G401 (cell line): ENCODE measurements around the gene ZBTB7C. TPM values are rescaled to one million over a fixed set of nuclear protein-coding genes. Genes with fewer than 3 reads are reported as not detected.

Source experiments
- DNase-seq: peaks from one replicate; pipeline ENCODE4 v3.0.0-alpha.2; 2015; ENCODE audit warnings: low spot score
- in situ Hi-C: cut with HindIII; loops from 2 replicates; pipeline ENCODE4 v1.10.0; 2016; ENCODE audit warnings: low sequenced_read_pairs, mixed read lengths
- total RNA-seq: library from RNA; depleted of rRNA; stranded (reverse); fragments of >200 nt; shearing (Covaris generic); gene quantifications from 2 replicates; pipeline ENCODE4 v1.2.3, GENCODE V29; 2014

Gene ZBTB7C
- total RNA-seq, 1 experiment from 2014 or later = not detected

DNA sequence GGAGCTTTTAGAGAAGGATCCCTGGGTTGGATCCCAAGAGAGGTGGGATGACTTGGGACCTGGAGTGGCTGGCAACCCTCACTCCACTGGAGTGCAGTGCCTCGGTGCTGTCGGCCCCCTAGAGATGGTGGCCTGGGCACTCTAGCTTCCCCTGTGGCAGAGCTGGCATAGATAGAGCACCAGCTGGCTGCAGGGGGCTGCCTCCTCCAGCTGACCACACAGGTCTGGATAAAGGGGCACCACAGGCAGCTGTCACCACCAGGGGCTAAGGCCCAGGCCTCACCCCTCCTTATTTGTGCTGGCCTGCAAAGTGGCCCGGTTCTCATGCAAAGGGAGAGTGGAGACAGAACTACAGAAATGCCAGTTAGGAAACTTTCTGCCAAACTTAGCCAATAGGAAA is 74.3 kb downstream of the ZBTB7C start:
- no peak for DNase-seq
- in situ Hi-C loops = no loop called here

DNA sequence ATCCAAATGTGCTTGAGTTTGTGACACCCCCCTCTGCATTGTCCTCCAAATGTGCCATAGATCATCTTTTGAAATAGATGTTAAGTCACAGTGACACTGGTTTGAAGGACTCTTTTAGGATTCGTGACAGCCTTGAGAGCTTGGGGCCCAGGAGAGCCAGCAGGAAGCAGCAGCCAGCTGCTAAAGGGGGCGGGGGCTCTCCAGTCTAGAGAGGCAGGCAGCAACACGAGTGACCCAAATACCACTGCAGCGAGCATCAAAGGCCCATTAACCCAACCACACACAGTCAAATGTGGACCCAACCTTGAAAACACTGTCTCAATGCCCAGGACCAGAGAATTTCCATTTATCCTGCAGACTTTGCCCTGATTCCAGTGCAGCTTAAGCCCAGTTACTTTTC is 75.6 kb downstream of the ZBTB7C start:
- in situ Hi-C loops = no loop called here
- no peak for DNase-seq

DNA sequence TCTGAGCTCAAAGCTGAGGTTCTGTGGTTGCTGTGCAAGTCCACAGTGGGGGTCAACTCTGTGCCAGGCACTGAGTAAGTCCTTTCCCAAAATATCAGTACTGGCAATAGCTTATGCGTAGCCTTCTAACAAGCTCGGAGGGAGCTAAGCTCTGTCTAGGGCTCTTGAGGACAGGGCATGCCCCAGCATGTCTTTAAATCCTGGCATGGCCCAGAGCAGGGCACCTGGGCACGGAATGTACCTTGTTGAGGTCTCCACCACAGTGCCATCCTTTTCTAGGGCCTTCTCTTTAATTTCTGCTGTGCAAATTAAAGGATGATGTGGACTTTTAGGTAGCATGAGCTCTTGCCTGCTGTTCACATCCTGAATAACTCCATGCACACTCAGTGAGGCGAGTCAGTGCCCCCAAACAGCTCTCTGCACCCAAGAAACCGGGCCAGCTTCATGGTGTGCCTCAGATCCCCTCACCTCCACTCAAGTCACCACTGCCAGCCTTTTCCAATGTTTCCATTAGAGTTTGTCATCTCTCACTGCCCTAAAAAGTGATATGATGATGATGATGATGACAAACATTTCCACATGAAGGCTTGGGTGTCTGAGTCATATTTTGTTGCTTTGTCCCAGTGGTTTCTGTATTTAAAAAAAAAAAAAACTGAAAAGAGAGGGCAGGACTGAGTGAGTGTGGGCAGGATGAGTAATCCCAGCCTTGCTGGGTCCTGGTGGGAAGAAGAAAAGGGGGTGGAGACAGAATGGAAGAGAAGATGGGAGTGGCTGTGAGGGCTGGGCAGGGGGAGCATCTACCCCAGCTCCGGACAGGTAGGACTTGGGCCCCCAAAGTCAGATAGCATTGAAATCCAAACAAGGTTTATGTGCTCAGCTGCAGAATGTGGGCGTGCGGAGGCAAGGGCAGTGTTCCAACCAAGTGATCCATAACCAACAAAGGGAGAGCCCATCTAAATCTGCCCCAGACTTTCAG is 78.9 kb downstream of the ZBTB7C start:
- in situ Hi-C loops = no loop called here
- no peak for DNase-seq

DNA sequence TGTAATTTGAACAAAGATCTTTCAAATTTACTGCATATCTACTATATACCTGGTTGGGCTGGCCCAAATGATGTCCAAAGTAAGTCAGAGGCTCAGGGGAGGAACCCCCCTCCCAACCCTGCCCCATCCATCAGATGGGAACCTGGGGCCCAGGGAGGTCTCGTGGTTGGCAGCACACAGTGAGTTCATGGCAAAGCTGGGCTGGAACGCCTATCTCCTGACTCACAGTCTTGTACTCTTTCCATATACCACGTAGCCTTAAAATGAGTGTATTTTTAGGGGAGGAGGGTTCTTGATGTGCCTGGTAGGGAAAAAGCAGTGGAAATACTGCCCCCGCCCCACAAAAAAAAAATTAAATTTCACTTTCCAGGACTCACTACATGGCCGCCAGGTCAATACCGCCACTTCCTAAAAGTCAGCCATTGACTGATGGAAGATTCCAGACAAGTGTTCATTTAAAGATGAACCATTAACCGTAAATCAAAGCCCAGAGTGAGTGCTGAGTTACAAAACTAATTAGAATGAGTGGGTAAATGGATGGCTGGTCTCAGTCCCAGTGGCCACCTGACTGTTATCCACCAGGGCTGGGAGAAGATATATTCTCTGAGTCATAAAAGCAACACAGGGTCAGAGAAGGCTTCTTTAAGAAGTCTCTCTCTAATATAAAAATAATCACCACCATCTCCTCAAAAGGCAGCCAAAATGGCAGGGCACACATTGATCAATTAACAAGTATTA is 80.5 kb downstream of the ZBTB7C start:
- no peak for DNase-seq
- in situ Hi-C loops = no loop called here

DNA sequence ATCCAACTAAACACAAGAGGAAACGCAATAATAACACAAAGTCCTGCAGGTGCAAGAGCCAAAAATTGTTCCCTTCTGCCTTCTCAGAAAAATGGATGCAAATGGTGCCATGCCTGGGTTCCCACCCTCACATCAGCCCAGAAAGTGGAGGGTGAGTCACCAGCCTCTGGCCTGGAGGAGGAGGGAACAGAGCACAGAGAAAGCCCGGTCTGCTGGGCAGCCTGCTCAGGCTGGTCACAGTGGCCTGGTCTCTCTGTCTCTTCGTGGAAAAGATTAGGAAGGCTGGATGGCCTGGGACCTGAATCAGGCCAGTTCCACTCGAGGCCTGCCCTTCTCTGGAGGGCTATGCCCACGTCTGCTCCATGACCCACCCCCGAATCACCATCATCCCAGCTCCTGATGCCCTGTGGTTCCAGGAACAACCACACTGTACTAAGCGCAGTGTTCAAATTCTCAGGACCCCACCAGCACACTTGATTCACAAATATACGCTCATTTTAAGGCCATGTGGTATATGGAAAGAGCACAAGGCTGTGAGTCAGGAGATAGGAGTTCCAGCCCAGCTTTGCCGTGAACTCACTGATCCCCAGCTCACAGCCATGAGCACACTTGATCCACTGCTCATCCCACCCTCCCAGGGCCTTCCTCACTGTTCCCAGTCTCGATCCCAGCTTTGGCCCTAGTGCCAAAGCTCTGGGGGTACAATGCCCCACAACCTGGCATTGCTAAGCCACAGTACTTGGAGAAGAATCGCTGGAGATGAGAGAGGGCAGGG is 82.1 kb downstream of the ZBTB7C start:
- in situ Hi-C loops = no loop called here
- DNase-seq = no peak

DNA sequence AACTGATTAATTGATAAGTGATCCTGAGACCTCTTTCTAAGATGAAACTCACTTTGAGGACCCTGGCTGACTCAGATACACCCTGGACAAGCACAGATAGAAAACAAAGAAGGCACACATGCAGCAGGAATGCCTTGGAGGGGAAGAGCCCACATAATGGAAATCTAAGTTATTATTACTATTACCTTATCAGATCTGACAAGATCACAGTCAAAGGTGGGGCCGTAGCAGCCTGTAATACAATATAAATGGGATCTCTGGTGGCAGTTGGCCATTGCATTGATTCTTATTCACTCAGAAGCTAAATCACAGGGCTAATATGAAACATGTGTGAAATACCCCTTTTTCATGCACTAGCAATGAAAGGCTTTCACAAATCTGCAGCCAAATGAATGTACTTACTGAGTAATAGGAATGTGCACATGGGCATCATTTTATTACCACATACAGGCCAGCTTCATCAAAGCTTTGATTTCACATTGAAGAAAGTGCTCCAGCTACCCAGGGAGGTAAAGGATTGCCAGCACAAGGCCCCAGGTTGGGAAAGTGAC is 84.0 kb downstream of the ZBTB7C start:
- in situ Hi-C loops = no loop called here

DNA sequence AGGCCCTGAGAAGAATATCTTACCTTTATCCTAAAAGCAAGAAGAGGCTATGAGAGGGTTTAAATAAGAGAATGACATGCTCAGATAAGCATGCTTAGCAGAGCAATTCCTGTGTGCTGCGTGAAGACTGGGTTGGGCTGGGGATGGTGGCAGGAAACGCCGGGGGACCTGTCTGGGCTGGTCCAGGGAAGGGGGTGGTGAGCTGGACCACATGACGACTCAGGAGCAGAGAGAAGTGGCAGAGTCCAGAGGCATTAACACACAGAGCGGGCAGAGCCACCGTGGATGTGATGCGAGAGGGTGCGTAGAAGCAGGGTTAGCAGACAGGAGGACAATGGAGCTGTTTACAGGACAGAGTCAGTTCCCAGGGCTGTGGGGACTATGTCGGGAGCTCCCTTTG is 84.5 kb downstream of the ZBTB7C start:
- no peak for DNase-seq
- in situ Hi-C loops = no loop called here

More for the DNA sequence above, 84.0 kb downstream of the ZBTB7C start:
- no peak for DNase-seq

DNA sequence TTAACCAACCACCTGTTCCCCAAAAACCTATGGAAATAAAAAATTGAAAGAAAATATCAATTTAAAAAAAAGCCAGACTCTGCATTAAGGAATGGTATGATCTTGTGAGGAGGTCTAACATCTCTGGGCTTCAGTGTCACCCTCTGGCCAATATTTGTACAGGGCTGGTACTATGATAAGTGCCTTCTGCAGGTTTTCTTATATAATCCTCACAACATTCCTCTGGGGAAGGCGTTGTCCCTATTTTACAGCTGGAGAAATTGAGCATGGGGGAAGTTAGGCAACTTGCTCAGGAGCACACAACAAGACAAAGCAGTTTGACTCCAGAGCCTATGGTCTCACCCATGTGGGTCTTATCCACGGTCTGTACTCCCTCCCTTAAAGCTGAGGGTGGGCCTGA is 86.0 kb downstream of the ZBTB7C start:
- in situ Hi-C loops = no loop called here
- DNase-seq = no peak

DNA sequence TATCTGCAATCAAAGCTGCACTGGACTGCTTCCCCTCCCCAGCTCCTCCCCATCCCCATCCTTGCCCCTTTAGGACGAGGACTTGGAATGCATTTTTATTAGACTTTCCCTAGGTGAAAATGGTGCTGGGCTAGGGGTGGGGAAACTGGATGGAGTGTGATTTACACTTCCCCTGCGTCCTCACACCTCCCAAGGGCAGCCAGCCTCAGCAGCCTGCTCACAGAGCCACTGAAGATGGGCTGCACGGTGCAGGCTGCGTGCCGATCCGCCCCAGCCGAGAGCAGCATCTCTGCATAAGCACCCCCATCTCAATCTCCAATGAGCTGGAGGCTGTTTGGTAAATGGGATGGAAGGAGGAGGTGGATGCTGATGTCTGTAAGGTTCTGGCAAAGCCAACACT is 87.6 kb downstream of the ZBTB7C start:
- DNase-seq = no peak
- in situ Hi-C loops = no loop called here

DNA sequence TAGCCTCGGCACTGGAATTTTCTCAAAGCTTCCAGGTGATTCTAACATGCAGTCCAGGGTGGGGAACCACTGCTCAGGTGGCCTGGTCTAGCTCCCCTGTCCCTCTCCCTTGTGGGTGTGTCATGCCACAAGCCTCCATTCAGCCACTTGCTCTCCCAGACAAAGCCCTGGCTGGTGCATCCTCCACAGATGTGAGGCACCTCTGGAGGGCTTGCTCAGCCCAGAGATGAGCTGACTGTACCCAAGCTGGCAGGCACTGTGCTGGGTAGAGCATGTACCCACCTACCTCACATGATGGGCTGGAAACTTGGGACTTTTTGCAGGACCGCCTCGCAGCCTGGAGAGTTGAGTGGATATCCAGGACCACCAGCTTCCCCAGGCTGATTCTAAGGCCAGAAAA is 88.1 kb downstream of the ZBTB7C start:
- no peak for DNase-seq
- in situ Hi-C loops = no loop called here

DNA sequence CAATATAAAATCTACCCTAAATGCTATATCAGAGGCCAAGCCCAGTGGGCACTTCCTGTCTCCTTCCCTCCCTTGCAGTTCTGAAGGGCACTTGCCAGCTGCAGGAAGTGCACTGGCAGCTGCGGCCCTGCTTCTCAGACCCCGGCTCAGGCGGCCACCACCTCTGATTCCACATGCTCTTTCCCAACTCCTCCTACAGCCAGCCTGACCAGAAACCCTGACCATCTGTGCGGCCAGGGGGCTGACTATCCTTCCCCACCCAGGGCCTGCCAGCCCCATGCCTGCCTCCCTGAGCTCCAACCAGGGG is 88.6 kb downstream of the ZBTB7C start:
- no peak for DNase-seq
- in situ Hi-C loops = no loop called here

DNA sequence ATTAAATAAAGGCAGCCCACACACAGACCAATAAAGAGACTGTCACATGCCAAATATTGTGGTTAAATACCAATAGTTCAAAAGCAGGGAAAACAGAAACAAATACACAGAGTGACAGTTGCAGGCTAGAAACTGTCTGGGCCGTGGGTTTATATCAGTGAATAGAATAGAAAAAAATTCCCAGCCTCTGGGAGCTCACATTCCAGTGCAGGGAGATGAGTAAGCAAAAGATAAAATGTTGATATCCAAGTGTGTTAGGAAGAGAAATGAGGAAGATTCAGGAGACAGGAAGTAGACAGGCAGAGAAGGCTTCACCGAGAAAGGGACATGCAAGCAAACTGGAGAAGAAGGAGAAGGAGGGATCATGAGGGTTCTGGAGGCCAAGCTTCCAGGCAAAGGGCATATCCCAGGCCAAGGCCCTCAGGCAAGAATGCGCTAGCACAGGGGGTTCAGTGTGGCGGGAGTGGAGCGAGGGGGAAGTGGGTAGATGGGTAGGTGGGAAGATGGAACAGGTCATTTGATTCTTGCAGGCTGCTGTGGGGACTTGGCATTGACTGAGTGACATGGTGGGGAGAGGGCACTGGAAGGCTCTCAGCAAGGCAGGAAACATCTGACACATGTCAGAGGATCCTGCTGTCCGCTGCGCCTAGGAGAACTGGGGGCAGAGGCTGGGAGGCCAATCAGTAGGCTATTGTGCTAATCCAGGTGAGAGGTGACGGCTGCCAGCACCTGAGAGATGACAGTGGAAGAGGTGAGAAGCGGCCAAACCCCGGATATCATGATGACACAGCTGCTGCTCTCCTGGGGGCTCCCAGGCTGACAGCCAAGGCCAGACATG is 89.2 kb downstream of the ZBTB7C start:
- in situ Hi-C loops = no loop called here
- DNase-seq = no peak

DNA sequence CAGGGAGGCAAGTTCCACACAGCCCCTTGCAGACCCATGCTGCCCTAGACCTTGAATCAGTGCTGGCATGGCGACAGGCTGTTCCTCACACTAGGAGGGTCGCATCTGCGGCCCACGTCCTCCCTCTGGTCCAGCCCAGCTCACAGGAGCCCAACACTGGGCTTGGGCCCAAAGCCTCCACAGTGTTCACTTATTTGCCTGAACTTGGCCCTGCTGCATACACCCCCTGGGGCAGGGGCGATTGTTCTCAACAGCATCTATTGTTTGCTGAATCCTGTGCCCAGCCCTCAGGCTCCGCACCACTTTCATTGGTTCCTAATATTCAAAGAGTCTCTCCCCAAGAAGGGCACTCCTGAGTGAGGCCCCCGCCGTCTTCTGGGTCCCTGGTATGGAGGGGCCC is 90.7 kb downstream of the ZBTB7C start:
- in situ Hi-C loops = no loop called here
- no peak for DNase-seq

DNA sequence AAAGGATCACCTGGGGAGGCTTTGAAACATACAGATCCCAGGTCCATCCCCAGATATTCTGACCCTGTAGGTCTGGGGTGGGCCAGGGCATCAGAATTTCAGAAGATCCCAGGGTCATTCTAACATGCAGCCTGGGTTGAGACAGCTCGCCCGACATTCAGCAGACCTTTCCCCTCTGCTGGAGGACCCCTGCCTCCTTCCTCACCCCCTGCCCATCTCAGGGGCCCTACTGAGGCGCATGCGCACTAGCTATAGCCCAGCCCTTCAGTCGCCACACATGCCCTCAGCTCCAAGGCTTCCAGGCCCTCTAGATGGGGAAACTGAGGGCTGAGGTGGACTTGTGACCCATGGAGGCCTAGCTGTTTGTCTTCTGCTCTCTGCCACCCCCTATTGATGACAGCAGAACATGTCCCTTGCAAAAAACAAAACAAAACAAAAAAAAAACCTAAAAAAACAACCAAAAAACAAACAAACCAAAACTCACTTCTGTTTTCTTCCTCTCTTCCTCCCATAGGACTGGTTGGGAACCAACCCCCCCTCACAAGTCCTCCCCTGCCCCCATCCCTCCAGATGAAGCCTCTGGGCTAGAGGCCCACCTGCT is 91.3 kb downstream of the ZBTB7C start:
- DNase-seq = no peak
- in situ Hi-C loops = no loop called here

DNA sequence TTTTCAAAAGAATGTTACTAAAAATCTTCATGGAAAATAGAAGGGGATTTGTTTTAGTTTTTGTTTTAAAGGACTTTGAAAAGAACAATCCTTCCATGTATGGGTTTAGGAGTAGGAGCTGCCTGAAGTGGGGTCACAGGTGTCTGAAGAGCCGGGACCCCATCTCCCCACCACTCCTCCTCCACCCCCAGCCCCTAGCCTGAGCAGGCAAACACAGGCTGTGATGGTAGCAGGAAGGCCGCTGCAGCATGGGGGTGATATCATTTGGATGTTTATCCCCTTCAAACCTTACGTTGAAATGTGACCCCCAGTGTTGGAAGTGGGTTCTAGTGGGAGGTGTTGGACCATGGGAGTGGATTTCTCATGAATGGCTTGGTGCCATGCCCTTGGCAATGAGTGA is 93.0 kb downstream of the ZBTB7C start:
- in situ Hi-C loops = no loop called here

DNA sequence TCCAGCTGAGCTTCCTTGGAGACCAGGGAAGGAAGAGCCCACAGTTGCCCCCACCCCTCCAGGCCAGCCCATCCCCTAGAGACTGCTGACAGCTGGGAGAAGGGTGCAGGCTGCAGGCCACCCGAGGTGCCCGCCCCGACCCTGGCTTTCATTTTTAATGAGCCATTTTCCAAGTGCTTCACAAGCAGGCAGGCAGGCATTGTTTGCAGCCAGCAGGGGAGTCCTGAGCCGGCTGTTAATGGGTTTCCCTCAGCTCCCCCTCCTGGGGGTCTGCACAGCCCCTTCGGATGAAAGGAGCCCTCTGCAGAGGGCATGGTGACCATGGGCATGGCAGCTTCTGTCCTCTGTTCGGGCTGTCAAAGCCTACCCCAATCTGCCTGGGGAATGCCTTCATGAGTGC is 94.5 kb downstream of the ZBTB7C start:
- in situ Hi-C loops = no loop called here
- DNase-seq = no peak

More for the DNA sequence above, 93.0 kb downstream of the ZBTB7C start:
- no peak for DNase-seq

DNA sequence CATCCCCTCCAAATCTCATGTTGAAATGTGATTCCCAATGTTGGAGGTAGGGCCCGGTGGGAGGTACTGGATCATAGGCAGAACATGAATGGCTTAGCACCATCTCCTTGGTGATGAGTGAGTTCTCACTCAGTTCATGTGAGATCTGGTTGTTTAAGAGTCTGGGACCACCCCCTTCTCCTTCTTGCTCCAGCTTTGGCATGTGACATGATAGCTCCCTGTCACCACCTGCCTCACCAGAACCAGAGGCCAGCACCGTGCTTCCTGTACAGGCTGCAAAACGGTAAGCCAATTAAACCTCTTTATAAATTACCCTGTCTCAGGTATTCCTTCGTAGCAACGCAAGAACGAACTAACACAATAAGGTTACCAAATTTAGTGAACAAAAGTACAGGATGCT is 95.4 kb downstream of the ZBTB7C start:
- in situ Hi-C loops = no loop called here
- no peak for DNase-seq

DNA sequence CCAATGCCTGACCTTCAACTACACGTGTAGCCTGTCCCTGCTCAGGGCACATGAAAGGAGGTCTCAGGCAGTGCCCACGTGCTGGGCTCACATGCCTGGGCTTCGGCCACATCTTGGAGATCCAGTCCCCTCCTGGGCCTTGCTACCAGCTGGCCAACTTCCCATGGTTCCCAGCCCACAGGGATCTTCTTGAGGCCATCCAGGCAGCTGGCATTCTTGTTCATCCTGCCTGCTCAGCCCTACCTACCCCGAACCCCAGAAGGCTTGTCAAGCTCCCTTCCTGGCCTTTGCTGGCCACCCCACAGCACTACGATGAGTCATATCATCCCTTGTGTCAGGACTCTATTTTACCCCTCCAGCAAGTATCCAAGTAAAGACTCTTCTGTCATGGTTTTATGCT is 97.1 kb downstream of the ZBTB7C start:
- DNase-seq = no peak
- in situ Hi-C loops = no loop called here
